ENCODE data around the gene RGS3.

The RGS3 gene

DNA sequence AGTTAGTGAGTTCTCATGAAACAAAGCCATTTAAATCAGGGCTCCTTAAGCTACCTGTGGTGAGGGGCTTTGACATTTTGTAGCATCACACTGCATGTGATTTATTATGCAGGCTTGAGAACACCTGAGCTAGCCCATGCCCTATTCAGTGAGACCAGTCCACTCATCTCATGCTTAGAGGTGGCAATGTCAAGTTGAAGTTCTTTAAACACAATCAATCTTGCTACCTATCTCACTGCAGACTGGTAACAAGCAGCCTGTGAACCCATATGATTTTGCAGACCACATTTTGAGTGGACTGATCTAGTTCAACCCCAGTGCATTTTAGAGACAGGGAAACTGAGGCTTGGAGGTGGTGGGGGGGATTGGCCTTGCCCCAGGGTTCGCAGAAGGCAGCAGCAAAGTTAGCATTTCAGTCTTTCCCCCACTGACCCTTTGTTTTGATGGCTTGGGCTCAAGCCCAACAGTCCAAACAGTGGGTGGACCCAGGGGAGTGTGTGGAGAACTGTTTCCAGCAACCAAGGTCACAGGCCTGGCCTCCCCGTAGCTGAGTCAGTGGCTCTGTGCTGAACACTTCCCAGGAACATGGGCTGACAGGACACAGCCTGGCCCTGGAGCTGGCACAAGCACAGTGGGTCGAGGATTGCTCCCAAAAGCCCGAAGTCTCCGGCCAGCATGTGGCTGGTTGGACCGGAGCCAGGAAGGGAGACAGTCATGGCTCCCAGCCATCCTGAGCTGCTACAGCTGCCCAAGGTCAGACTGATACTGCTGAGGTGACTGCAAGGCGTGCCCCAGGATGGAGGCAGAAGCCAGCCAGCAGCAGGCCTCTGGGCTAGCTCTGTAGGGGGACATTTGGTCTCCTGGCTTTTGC is 95.3 kb downstream of the RGS3 start:
- FAIRE-seq = no peak

DNA sequence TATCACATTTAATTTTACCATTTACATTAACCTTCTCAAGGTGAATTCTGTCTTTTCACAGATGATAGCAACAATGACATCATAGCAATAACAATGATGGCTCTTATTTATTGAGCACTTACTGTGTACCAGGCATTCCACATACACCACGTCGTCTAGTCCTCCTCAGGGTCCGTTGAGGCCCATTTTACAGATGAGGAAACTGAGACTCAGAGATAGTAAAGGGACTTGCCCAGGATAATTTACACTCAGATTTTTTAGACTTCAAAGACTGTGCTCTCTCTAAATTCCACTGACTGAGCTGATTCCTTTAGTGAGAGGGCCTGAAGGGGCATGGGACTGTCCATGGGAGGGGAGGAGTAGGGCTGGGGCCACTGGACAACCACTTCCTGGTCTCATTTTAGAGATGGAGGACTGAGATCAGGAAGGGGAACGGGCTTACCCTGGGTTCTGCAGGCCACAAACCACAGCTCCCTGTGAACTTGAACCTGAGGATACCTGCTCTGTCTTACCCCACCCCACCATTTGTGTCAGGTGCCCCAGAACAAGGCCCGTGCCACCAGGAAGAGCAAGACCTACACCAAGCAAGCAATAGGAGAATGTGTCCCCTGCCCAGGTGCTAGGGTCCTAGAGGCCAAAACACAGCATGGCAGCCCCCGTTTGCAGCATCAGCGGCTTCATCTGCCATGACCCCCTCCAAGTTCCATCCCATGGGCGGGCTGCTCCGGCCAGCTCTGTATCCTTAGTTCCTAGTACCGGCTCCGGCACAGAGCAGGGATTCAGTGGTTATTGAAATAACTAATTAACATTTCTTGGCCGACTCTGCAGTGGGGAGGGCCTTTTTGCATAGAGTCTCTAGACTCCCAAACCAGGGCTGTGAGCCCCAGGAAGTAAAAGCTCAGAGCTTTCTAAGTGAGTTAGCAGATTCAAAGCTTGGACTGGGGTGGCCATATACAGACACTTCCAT is 96.6 kb downstream of the RGS3 start:
- FAIRE-seq = no peak

DNA sequence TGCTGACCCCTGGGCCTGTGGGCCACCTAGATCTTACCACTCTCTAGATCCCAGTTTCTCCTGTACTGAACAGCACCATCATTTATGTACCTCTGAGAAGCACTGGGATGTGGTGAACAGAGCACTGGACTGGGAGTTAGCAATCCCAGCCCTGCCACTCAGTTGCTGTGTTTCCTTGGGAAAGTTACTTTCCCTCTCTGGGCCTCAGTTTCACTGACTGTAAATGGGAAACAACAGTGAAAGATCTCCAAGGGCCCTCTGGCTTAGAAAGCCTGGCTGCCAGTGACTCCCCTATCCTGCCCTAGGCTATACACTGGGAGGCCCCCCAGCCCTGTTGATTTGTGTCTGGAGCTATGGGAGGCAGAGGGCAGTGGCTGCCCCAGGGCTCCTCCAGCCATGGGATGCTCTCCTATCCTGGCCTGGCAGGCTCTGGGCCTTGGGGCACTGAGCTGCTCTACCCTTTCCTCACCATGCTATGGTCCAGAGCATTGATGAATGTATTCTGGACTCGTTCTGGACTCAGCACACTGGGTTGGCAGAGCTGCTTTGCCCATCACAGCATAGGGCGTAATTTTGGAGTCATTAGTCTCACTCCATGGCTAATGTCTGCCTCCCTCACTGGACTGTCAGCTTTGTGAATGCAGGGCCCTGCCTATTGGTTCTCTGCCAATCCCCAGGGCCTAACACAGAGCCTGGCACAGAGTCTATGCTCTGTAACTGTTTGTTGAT is 99.3 kb downstream of the RGS3 start:
- no peak for FAIRE-seq

DNA sequence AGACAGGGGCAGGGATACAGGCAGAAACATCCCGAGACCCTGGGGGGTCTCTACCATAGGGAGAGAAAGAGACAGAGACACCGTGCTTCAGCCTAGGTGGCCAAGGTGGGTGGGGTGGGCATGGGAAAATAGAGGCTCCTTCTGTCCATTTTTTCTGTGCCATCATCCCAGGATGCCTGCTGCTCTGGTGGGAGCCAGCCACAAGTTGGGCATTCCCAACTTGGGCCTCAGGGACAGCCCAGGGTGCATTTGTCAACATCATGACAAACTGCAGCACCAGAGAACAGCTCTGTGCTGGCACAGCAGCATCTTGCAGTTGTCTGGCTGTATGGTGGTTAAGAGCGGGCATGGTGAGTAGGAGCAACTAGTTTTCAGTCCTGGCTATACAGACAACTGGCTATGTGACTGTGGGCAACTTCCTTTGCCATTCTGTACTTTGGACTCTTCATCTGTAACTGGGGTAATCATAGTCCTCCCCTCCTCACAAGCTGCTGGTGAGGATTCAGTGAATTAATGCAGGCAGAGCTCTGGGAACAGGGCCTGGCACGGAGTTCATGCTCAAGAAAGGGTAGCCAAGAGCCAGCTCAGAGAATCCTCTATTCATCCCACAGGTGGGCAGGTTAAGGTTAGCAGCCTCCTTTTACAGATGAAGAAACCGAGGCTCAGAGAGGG is 100.4 kb downstream of the RGS3 start:
- FAIRE-seq = no peak

DNA sequence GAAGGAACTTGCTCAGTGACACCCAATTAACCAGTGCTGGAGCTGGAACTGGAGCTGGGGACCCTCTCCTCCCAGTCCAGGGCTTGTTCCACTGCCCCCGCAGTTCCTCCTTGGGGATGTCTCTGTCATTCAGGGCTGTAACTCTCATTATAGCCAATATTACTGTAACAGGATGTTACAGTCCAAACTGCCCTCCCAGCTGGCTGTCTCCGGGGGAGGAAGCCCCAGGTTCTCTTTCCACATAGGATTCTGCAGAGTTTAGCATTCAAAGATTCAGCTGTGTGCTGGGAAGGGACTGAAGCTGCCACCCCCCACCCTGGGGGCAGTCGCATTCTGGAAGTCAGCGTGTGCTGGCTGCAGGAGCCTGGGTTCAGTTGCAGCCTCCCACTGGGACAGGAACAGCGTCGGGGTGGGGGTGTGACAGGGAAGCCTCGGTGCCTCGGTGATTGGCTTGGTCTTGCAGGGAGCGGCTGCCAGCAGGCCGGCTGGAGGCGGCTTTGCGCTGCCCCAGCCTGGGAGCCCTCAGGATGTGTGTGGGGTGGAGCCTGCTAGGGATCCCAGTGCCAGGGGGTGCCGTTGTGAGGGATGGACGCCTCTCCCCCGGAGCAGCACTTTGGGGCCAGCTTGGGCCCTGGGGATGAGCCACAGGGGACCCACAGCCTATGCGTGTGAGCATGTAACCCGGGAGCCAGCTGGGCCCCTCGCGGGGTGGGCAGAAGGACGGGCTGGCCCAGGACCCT is 101.1 kb downstream of the RGS3 start:
- FAIRE-seq = no peak

DNA sequence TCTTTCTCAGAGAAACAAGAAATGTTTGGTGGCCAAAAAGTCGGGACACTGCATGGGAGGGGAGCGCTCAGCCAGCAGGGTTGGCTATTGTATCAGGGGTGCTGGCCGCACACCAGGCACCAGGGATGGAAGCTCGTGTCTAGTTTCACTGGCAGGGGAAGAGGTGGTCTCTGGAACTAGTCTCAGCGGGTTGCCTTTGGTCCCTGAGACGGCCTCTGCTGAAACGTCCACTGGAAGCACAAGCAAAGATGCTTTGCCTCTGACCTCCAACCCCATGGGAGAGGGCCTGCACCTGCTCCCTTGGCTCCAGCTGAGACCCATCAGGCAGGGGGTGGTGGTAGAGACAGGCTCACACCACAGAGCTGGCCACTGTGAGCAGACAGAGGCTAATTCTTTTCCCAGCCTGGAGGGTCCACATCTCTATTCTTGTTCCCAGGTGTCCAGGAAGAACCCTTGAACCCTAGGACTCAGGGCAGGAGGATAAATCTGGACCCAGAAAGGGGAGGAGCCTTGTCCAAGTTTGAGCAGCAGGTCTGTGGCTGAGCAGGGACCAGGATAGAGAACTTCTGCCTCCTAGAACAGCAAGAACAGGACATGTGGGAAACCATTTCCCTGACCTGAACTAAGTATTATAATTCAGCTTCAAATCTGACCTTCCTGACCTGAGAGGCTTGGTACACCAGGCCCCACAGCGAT is 102.6 kb downstream of the RGS3 start:
- FAIRE-seq = no peak

DNA sequence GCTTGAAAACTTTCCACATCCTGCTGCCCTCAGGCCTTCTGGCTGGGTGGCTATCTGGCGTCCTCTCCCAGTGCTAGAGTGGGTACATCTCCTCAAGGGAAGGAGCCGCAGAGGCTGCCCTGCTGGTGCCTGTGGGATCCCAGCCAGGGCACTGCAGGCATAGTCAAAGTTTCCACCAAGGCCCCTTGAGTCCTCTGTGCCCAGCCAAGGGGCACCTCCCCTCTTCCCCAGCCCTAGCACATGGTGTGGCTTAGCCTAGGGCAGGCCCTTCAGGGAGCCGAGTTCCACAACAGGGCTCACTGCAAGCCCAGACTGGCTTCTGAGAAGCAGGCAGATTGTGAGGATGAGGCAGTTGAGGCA is 103.2 kb downstream of the RGS3 start:
- no peak for FAIRE-seq

DNA sequence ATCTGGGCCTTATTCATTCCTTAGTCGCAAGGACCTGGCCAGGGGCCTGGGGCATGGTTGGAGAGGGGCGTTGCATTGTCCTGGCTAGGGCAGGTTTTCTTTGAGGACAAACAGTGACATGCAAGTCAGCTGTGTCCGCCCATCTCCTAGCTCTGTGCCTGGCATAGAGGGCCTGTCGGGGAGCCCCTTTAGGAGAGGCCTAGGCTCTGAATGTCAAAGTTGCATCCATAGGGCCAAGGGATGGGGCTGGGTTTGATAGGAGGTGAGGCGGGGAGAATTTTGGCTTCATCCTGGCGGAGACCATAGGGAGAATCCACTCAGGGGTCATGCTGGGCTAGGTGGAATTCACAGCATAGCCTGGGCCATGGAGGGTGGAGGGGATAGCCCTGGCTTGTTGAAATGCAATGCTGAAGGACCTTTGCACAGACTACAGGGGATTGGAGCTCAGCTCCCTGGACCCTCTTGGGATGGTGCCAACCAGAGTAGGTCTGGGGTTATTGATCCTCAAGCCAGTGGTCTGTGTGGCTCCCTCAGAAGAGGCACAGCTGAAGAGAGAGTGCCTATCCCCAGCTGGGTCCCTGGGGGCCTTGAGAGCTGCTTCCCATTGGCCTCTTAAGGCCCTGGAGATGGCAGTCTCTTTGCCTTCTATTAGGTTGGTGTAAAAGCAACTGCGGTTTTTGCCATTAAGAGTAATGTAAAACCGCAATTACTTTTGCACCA is 104.0 kb downstream of the RGS3 start:
- no peak for FAIRE-seq

DNA sequence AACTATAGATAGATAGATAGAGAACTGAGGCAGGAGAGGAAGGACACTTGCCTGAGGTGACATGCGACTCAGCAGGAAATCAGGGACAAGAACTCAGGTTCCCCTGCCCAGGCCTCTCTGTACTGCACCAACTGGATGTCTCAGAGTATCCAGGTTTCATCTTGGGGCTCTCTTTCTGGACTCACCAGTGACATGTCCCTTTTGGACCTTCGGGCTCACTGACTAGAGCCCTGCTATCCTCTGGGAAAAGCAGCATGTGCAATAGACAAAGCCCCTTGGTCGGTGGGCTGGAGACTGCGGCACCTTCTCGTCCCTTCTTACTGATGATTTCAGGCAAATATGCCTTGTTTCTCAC is 104.5 kb downstream of the RGS3 start:
- FAIRE-seq = no peak

DNA sequence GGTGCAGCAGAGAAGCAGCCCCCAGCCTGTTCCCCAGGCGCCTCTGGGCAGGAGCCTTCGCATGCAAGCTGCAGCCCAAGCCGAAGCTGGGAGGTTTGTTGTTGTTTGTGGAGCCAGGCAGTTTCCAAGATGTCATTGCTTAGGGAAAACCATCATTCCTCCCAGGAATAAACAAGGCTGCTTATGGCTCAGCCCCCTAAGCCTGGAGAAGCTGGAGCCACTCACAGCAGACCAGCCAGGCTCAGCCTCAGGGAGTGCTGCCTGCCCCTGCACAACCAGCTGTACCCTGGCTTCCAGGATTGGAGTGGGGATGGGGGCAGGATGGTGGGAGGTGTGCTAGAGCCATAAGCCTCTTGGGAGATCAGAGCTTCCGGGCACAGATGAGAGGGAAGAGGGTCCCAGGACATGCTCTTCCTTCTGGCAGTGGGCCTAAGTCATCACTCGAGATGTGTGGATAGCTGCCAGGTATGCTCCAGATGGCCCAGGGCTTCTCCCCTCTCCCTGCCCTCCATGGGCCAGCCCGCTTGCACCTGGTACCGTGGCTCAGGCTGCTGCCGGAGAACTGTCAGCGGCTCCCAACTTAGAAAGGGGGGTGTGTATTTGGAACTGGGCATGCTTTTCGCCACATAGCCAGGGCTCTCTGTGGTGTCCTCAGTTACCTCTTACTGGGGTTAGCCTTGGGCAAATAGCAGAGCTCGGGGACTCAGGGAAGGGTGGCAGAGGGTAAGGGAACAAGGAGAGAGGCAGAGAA is 105.2 kb downstream of the RGS3 start:
- FAIRE-seq = no peak

DNA sequence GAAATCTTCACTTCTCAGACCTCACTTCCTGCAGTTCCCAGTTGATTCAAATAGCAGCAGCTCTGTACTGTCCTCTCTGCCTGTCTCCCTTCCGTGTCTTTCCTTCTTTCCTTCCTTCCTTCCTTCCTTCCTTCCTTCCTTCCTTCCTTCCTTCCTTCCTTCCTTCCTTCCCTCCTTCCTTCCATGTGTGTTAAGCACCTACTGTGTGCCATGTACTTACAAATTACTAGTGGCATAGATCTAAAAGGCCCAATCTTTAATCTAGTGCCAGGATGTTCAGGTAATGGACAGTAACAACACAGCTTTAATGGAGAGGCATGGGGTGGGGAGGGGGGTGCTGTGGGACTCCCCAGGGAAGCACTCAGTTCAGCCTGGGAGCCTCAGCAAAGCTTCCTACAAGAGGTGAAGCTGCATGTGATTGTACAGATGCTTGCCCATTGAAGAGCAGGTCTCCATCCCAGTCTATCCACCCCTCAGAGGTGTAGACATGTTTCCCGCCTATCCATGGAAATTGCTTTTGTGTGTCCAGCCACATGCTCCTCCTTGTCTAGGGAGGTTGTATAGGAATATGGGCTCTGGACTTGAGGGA is 106.0 kb downstream of the RGS3 start:
- no peak for FAIRE-seq

DNA sequence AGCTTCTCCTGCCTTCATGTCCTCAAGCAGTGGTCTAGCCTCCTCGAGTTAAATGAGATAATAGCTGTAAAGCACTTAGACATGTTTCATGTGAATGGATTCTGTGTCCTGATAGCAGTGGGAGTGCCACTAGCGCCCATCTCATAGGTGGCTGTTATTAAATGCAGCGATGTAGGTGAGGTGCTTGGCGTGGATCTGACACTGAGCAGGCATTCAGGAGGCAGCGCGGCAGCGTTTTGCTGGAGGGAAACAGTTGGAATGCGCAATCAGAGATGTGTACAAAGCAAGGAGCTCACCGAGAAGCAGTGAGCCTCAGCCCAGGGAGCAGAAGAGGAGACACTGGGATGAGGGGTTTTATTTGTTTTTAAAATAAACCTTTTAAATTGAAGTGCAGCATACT is 106.6 kb downstream of the RGS3 start:
- FAIRE-seq = no peak

DNA sequence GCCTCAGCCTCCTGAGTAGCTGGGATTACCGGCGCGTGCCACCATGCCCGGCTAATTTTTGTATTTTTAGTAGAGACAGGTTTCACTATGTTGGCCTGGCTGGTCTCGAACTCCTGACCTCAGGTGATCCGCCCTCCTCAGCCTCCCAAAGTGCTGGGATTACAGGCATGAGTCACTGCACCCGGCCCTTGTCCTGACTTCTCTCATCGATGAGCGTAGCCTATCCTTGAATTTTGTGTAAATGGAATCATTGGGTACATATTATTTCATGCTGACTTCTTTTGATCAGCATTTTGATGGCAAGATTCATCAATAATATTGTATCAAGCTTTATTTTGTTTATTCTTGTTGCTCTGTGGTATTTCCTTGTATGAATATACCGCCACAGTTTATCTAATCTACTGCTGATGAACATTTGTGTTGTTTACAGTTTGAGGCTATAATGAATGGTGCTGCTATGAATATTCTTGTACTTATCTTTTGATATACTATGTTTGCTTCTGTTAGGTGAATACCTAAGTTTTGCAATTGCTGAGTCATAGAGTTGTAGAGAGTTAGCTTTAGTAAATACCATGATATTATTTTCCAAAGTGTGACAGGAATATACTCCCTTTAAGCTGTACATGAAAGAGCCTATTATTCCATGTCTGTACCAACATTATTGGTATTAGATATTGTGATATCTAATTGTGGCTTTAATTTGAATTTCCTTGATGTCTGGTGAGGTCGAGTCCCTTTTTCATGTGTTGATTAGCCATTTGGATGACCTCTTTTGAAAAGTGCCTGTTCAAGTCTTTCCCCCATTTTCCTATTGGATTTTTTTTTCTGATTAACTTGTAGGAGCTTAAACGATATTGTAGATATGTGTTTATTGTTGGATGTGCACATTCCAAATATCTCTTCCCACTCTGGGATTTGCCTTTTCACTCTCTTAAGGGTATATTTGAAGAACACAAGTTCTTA is 107.5 kb downstream of the RGS3 start:
- FAIRE-seq = no peak

DNA sequence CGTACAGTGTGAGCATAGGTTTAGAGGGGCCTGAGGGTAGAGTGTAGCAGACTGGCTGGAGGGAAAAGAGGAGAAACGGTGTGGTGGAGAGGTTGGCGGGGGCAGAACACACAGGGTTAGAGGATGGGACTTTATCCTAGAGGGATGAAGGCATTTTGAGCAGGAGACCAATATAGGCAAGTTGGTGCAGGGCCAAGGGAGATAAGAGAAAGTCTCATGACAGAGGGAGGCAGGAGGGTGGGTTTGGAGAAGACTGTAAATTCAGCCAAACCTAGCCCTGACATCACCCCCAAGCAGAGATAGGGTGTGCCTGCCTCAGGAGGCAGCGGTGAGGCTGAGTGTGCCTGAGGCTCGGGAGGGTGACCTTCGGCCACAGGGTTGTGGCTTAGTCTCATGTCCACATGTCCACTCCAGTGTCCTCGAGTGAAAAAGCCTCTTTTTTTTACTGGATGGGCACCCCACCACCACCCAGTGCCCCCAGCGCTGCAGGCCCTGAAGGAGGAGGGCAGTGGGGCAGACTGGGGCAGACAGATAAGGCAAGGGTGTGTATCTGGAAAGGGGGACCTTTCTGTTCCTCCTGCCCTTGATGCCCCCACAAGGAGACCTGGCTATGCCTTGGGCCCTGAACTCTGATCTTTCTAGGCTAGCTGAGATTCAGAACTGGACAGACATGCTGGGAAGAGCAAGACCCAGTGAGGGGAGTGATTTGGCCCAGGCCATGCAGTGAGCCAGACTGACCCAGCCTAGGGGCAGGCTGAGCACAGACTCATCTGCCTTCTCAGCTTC is 108.7 kb downstream of the RGS3 start:
- no peak for FAIRE-seq

DNA sequence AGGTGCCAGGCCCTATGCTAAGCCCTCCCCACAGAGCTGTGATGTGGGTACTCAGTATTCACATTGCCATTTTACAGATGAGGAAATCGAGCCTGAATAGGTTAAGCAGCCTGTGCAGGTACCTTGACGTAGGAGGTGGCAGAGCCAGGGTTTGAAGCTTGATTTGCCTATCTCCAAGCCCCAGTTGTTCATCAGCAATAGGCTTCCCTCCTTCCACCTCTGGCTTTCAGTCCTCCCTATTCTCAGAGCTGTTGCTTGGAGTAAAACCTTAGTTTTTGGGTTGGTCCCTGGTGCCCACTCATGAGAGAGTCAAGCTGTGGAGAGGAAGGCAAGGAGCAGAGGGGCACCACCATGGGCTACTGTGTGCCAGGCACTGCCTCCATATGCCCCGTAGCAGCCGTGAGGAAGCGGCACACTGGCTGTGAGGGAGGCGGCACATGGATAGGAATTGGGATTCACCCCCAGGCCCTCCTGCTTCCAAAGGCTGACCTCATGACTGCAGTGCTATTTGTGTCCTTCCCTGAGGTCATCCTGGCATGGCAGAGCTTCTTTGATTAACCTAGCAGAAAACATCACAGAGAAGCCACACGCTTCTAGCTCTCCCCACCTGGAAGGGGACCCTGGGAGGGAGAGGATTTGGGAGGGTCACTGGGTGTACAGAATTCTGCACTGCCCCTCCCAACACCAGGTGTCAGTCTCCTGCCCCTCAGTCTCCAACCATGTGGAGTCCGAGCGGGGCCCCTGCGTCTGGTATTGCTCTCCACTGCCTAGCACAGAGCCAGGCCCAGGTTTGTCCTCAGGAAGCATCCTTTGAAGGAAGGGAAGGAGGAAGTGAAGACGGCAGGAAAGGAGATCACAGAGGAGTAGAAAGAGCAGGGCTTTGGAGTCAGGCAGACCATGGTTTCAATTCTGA is 109.8 kb downstream of the RGS3 start:
- FAIRE-seq = no peak

DNA sequence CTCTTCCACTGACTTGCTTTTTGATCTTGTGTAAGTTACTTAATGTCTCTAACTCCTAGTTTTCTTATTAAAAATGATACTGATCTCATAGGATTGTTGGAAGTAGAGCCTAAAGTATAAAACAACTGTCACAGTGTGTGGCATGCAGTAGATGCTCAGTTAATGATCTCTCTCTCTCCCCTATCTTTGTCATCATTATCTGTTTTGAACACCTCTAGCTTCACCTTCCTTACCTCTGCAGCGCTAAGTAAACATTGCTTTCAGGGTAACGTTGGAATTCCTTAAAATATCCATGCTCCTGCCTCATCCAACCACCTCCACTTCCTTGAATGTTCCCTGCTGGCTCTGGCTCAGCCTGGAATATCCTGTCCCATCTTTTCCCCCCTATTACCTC is 110.4 kb downstream of the RGS3 start:
- no peak for FAIRE-seq
